CD1c-positive myeloid dendritic cell (primary cell): ENCODE results near the gene C16orf90.

Experiments
- DNase-seq: peaks from one replicate; pipeline ENCODE4 v3.0.0-alpha.2; 2016; ENCODE audit errors: extremely low spot score

Gene C16orf90, protein sequence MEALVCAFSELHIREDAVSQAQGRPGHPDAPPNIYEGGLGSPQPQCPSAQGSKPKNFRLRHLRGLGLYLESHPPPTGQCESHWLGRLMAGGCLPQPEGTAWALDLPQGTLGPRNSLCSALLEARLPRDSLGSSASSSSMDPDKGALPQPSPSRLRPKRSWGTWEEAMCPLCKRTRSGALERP

DNA sequence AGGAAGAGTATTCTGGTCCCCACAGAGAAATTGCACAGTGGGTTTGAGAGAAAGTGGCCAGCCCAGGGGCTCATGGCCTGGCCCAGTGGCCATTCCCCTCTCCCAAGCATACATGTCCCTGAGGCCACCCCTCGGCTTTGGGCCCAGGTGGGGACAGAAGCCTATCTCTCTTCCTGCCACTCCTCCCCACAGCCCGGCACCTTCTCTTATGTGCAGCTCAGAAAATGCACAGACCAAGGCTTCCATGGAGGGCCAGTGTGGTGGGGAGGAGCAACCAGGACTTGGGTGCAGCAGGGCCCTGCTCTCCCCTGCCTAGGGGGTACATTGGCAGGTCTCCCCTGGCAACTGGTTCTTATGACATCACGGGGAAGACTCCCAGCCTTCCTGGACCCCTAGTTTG lies at the start of gene C16orf90:
Gene C16orf90, minus strand, starts transcription at position 314 of the 400 bp plus-strand sequence. Its CDS starts 68 bp downstream, at position 246.
- no peak for DNase-seq

DNA sequence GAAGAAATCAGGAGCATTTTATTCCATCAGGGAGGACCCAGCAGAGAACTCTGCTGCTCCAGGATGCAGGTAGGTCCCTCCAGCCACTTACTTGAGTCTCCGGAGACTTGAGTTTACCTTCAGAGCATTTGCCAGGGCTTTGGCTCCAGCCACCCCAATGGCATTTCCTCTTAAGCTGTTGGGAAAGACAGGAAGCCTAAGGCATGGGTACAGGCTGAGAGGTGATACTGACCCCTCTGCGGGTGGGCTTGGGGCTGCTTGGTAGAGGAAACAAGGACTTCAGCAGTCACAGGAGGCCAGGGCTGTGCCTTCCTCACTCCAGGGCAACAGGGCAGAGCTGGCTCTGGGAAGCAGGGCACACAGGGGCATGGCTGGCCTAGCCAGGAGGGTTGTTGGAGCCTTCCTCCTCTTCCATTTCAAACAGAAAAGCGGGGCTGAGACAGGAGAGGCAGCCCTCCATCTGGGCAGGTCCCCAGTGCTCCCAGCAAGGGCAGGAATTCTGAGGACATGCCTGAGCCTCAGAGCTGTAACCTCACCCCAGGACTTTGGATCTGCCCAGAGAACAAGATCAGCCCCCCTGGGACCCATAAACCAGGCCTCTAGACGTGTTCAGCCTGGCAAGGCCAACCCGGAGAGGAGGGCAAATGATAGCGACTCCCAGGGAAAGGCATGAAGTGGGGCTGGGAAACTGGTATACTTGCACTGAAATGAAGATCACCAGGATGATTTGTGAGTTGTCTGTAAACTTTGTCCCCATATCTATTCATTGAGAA lies 47.5 kb upstream of the C16orf90 start:
- DNase-seq = no peak

DNA sequence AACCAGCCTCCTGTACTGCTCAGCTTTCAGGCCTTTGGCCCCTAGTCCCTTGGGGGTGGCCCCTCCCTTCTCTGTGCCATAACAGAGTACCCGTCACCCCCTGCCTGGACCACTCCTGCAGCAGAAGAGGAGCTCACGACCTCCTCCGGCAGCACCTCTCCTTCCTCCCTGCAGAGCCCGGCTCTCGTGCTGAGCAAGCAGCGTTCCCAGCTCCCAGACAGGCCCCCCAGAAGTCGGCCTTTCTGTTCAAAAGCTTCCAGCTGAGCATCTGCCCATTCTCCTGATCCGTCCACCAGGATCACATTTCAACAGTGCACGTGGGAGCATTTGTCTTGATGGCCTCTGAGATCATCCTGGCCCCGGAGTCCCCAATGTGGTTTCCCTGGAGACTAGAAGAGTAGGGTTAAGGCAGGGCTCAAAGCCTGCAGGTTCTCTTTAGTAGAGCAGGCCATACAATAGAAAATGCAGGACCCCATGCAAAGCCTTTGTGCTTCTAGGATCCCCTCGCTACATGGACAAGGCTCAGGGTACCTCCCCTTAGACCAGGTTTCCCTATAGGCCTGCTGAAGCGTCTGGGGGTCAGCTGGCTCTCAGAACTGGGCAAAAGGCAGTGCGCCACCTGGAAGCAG lies 46.4 kb upstream of the C16orf90 start:
- DNase-seq = no peak

DNA sequence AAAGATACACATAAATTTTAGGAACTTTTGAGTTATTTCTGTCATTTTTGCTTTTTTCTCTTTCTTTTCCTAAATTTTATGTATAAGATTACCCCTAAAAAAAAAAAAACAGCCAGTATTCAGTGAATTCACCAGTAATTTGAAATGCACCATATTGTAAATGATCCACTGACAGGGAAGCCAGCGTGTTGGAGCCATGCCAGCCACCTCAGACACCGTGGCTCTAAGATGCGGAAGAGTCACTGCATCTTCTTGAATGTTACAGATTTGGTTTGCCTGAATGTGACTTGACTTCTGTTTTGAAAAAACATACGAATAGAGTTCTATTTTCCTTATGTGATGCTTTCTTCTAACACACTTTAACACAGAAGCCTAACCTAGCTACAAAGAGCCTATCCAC lies 42.9 kb upstream of the C16orf90 start:
- DNase-seq = no peak

DNA sequence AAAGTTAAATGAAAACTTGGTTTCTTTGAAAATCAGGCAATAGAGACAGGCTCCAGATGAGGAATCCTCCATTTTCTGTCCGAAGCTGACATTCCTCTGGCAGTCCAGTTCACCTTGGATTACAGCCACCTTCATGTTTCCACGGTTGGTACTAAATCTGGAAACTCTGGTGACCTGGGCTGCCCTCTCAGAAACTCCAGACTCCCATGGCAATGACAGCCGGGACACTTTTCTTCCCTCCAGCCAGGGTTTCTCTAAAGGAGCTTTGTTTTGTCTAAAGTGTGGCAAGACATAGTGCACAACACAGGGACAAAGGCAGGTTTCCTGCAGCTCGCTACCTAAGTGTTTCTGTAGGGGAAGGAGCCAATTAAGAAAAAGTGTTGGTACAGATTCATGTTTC lies 41.6 kb upstream of the C16orf90 start:
- DNase-seq = no peak

DNA sequence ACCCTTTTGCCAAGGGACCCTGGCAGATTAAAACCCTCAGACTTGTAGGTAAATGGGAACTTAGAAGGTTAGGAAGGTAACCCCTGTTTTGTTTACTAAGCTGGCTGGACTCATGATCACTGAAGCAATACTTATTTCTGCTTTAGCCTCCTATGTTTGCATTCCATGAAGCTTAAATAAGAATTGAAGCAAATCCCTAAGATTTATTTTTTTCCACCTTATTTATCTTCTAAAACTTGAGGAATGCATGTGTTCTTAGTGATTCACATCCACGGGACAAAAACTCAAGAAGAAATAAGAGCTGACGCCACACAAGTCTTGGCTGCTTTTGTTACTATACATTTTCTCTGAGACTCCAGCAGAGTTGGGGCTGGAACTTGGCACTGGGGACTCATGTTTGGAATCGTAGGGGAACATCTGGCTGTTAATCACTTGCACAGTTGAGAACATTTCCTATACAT lies 41.0 kb upstream of the C16orf90 start:
- no peak for DNase-seq

DNA sequence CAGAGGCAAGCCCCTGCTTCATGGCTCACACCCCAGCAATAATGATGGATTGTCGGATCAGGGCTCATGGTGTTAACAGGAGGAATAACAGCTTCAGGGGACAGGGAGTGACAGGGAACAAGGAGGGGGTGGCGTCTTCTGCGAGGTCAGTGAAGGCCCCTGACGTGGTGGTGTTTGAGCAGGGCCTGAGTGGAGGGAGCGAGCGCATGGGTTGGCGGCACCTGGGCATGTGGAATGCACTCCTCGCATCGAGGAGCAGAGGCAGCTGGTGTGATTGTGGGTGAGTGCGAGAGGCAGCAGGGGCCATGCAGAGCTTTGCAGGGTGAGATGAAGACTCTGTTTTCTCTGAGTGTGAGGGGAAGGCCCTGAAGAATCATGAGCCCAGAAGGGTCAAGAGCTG lies 38.8 kb upstream of the C16orf90 start:
- no peak for DNase-seq

DNA sequence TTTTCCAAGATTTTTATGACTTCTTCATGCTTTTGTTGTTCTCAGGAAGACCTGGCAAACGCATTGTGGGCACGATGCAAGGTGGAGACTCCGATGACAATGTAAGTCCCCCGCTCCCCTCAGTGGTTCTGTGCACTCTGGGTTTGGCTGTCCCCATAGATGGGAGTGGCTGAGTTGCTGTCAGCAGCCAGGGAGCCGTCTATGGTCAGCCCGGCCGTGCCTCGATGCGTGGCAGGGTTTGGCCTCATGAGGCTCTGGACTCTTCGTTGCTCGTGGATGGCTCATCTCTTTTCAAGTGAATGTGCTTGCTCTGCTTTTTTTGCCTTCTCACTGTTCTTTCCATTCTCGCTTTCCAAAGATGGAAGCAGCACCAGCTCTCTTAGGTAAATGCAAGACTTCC lies 37.5 kb upstream of the C16orf90 start:
- DNase-seq = no peak

DNA sequence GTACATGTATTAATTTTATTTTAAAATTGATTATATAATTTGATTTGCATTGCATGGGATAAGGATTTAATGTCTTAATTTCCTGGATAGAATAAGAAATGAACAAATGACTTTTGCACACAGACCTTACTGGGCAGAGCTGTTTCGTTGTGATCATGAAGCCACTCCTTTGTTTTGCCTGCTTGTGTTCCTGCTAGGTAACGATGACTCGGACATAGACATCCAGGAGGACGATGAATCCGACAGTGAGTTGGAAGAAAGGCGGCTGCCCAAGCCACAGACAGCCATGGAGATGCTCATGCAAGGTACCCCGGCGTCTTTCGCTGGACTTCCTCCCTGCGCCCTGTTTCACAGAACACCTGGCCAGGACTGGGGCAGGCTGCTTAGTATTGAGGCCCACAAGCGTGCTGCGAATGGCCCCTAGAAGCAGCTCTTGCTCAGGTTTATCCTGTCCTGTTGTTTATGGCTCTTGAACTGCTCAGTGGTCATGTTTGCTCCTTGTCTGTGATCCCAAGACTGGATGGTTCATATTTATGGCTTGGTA lies 35.2 kb upstream of the C16orf90 start:
- DNase-seq = no peak

DNA sequence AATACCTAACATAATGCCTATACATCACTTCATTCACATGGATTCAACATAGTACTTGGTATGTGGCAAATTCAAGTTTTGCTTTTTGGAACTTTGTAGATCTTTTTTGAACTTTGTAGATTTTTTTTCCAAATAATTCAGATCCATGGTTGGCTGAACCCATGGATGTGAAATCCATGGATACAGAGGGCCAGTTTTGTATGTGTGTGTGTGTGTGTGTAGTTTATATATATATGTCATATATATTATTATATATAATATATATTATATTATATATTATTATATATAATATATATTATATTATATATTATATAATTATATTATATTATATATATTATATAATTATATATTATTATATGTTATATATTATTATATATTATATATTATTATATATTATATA lies 33.9 kb upstream of the C16orf90 start:
- DNase-seq = no peak

DNA sequence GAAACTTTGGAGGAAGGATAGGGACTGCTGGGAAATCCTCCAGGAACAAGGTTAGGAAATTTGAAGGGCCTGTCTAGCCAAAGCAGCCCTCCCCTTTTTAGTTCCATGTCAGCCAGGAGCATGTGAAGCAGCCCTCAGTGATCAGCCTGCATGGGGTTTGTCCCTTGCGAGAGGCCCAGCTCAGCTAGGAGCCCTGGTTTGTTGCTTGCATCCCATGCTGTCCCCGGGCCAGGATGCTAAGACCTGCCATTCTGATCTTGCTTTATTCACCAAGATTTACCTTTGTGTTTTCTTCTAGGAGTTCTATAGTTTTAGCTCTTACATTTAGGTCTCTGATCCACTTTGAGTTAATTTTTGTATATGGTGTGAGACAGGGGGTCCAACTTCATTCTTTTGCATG lies 33.1 kb upstream of the C16orf90 start:
- DNase-seq = no peak

DNA sequence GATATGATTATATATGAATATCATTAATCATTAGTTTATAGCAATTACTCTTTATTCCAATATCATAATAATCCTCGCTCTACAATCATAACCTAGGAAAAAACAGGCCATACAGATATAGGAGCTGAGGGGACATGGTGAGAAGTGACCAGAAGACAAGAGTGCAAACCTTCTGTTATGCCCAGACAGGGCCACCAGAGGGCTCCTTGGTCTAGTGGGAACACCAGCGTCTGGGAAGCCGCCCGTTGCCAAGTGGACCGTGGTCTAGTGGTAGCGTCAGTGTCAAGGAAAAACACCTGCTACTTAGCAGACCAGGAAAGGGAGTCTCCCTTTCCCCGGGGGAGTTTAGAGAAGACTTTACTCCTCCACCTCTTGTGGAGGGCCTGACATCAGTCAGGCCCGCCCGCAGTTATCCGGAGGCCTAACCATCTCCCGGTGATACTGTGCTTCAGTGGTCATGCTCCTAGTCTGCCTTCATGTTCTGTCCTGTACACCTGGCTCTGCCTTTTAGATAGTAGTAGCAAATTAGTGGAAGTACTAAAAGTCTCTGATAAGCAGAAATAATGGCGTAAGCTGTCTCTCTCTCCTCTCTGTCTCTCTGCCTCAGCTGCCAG lies 32.0 kb upstream of the C16orf90 start:
- DNase-seq = peak; percentile 60

DNA sequence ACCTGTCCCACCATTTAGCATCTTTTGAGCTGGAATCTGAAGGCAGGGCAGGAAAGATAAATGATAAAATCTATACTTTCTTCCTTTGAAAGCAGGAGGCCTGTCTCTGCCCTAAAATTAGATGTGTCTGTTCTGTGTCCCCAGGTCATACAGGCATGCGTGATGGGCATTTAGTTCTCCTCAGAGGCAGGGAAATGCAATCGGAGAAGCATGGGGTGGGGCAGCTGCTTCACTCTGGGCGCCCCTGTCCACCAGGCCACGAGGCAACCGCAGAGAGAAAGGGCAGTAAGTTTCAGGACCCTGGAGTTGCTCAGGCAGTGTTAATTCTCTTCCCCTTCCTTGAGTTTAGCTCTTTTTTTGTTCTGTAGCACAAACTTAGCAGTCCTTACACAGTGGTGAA lies 30.7 kb upstream of the C16orf90 start:
- DNase-seq = no peak

DNA sequence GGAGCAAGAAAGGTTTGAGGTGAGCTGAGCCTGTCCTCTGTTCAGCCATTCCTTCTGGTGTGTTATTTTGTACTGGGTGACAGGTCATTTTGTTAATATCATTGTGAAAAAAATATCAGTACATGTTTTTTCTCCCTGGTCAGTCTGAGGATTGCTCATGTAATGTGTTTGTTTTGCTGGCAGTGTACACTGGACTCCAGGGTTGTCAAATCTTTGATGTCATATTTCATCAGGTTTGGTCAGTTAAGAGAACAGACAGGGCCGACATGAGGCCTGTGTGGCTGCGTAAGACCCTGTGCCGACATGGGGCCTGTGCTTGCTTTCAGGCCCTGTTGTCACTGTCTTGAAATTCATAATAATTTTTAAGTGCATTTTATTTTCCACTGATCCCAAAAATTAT lies 28.0 kb upstream of the C16orf90 start:
- DNase-seq = no peak

DNA sequence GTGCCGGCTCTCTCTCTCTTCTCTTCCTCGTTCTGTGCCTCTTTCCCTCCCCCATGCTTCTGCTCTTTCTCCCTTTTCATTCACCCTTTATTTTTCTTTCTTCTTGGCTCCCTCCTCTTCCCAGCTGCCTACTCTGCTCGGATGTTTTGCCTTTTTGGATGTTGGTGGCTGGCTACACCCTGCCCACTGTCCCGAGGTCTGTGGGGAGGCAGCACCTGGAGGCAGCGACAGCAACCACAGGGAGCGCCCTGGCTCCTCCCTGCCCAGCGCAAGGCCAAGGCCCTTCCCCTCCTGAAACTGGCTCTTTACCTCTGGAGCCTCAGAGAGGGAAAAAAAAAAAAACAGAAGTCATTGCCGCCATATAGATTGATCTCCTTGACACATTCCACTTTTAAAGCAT lies 25.6 kb upstream of the C16orf90 start:
- DNase-seq = no peak

DNA sequence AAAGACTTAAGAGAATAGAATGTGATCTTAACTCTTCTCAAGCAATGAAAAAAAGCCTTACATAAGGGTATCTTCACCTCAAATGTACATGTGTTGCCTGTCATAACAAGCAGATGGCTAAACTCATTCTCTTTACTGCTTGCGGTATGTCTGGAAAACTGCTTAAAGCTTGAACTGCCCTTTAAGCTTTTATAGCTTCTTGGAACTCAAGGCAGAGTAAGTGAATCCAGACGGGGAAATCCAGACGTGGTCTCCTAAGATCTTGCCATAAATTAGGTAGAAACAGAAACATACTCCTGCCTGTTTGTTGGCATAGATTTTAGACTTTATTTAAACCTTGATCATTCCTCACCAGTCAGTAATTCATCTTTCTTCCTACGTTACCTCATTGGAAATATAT lies 25.1 kb upstream of the C16orf90 start:
- DNase-seq = no peak

DNA sequence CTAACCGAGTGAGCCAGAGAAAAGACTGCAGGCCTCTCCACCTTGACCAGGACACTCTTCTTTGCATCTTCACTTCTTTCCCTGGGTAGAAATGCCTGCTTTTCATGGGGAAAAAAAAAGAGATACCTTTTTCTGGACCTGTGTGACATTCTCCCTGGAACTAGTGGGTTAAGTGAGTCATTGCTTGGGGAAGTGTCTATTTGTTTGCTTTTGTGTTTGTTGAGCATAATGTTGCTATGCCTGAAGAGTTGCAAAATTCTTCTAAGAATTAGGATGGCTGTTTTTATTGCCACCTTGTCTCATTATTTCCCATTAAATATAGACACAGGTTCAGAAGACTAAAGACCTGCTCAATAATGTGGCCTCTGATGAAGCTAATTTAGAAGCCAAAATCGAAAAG lies 24.3 kb upstream of the C16orf90 start:
- DNase-seq = no peak

DNA sequence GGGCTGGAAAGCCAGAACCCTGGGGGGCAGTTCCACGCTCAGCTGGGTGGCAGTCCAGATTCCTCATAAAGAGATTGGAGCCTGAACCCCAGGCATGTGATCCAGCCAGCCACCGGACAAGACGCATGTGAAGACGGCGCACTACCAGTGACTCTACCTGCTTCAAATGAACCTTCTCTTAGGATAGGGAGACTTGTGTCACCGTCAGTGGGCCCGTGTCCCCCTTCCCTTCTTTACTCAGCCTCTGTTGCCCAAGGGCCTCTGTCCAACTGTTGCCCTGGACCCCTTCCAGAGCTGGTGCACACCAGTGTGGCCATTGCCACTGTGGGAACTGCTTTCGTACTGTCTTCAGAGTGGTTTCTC lies 23.7 kb upstream of the C16orf90 start:
- no peak for DNase-seq

DNA sequence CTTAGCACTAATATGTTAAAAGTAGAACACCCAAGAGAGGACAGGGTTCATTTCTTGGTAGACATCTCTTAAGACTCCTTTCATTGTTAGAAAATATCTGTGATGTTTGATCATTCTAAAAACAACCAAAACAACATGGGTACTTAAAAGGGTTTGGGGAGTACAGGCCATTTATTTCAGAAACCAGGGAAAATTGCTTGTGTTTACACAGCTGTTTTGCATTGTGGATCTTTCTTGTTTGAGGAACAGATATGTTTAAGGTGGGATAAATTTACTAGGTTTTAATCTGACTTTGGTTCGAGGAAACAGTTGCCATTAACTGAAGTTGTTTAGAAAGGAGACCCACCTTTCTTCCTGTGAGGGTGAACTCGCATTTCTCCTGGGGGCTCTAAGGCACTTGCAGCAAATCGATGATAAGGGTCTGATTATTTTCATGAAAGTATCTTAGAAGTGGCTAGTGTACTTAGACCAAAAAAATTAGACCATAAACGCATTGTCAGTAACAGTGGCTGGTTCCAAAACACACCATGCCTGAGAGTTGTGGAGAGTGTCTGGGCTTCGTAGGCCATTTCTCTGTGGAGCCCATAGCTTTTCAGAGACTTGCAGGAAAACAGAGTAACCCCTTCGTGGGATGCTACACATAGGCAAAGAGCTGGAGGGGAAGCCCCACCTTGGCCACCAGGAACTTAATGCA lies 23.1 kb upstream of the C16orf90 start:
- DNase-seq = no peak

DNA sequence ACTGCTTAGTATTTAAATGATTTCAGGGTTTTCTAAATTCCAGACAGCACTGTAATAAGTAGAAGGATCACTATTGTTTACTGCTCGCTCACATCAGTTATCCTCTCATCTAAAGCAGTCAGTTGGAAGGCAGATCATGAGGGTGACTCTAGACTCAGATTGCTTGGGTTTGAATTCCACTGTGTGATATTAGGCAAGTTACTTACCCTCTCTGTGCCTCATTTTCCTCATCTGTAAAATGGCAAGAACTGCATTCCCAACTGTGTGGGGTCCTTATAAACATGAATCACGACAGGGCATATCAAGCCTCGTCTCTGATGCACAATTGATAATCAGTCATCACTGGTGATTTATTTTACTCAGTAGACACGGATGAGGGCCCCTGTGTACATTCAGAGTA lies 20.6 kb upstream of the C16orf90 start:
- no peak for DNase-seq

DNA sequence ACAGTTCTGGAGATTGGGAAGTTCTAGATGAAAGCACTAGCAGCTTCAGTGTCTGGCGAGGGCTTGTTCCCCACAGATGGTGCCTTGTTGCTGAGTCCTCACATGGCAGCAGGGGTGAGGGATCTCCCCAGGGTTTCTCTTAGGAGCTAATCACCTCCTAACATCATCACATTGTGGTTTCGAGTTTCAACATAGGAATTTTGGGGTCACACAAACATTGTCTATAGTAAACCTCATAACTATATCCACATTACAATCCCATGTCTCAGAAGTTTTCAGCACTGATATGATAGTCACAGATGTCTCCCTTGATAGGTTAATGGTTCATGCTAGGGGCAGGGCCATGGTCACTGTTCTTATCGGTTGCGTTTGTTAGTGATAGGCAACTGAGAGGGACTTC lies 19.3 kb upstream of the C16orf90 start:
- DNase-seq = no peak
